Fibroblast of gingiva (primary cell): ENCODE data around the gene POLRMT.

Experiments
- DNase-seq: peaks from one replicate; pipeline ENCODE4 v3.0.0-alpha.2; 2011; ENCODE audit warnings: low read depth

Gene POLRMT

DNA sequence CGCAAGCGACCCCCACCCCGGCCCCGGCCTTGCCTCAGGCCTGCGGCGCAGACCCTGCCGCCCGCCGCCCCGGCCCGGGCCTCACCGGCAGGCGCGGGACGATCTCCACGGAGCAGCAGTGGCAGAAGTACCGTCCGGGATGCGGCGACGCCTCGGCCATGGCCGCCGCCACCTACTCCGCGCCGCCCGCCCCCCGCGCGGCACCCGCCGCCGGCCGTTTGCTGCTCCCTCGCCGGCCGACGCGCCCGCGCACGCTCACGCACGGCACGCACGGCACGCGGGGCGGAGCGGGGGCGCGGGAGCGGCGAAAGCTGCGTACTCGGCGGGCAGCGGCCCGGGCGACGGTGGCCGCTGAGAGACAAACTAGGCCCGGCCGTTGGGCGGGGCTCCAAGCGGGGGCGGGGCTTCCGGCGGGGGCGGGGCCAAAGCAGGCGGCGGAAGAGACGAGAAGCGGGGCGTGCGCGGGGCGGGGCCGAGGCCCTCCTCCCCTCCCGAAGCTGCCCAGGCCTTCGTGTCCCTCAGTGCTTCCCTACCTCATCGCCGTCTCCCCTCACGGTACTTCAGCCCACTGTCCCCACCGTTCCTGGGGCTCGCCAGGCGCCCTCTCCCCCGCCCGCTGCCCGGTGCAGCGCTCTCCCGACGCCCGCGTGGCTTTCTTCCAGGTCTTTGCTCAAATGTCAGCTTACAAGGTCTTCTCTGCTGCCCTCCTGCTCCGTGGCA is 29.8 kb upstream of the POLRMT start, which contains the start of gene RNF126:
Gene RNF126, minus strand, starts transcription at position 253 of the 720 bp plus-strand sequence. Its CDS starts 93 bp downstream, at position 160.
- DNase-seq = peak; percentile 92

DNA sequence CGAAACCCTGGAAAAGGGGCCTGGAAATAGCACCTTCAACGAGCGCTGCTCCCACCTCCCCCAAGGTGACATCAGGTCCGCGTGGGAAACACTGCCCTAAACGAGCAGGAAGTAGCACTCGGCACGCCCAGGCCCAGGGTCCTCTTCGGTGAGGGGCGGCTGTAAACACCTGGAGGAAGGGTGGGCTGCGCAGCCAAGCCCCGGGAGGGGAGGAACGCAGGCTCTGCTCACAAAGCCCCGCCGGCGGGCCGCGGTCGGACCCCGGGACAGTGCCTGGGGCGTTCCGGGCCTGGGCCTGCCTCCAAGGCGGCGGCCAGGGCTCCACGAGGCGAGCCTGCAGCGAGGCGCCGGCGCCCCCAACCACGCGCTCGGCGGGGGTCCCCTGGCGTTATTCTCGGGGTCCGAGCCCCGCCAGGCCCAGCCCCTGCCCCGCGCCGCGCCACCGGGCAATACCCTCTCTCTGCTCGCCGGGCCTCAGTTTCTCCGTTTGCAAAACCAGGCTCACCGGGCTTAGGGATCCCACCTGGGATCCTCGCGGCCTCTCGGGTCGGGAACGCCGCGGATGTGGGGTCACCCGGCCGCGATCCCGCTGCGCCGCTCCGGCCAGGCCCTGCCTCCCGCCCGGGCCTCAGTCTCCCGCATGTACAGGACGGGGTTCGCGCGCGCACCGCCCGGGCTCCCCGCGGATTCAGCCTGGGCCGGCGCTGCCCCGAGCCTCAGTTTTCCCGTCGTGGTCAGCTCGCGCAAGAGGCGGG is 29.0 kb upstream of the POLRMT start:
- DNase-seq = no peak

DNA sequence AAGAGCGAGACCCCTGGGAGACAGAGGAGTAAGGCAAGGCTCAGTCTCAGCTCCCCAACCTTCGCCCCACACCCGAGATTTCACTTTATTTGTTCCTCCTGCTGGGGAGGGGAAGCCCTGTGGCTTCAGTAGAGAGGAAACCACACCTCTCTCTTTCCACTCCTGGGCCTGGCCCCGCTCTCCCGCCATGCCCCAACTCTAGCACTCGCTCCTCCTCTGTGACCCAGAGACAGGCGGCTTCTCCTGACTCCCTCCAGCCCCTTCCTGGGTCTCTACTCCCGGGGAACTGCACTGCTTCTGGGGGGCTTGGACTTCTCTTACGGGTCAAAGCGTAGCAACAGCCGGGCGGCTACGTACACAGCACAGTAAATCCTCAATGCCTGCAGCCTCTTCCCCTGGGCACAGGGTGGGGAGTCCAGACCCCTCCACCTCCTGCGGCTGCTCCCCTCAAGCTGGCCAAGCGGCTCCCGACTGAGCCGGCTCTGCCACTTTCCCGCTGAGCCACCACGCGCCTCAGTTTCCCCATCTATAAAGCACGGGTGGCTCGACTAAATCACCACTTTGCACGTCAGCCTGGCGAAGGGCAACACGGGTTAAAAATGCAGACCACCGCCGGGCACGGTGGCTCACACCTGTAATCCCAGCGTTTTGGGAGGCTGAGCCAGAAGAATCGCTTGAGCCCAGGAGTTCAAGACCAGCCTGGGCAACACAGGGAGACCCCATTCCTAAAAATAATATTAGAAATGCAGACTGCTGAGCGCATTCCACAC is 28.3 kb upstream of the POLRMT start:
- DNase-seq = no peak

DNA sequence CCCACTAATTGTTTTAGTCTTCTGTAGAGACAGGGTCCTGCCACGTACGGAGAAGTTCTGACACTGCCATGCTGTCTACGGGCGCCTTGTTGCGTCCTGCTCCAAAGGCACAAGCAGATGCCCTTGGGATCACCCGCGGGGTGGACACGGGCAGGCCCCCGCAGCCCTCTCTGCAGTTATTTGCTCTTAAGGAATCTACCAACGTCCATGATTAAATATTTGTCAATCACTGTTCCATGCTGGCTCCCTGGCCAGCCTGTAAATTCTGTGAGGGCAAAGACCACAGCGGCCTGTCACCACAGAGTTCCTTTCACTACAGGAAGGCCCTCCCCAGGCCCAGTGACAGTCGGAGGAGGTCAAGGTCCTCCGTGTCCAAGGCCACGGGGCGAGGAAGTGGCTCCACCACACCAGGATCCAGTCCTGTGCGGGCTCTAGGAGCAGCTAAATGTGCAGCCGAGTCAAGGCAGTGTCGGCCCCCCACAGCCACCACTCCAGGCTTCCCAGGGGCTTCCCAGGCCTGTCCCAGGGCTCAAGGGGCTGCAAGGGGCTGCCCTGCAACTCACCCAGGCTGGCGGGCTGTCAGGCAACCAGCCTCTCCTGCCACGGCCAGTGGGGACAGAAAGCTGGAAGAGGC is 27.6 kb upstream of the POLRMT start:
- no peak for DNase-seq

DNA sequence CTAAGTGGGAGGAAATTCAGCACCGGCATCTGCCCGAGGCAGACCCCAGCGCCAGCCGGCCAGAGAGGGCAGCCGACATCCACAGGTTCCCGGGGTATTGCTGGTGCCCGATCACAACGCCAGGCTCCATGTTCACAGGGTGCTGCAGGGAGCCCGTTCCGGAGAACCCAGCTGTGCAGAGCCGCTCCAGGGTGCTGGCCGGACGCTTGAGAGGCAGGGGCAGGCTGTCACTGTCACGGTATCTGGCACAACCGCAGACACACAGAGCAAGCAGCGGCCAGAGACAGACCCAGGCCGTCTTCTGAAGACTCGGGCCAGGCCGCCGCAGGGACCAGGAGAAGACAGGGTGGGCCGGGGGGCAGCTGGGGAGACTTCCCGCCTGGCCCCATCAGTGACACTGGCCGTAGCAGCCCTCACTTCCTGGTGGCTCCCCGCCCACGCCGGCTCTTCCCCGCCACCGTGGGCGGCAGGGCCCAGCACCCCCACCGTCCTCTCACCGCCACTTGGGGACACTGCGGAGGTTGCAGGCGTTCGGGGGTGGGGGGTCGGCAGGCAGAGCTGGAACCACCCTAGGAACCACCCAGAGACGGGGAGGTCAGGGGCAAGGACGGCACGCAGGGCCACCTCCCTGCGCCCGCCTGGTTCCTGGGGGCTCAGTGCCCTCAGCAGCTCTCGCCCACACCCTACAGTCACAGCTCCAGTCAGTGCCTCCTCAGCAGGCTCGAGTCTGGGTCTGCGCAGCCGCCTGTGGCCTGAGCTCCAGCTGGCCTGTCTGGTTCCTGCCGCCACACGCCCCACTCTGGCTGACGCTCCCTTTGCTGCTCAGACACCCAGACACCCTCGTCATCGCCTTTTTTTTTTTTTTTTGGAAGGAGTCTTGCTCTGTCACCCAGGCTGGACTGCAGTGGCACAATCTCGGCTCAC is 25.8 kb upstream of the POLRMT start:
- DNase-seq = no peak

DNA sequence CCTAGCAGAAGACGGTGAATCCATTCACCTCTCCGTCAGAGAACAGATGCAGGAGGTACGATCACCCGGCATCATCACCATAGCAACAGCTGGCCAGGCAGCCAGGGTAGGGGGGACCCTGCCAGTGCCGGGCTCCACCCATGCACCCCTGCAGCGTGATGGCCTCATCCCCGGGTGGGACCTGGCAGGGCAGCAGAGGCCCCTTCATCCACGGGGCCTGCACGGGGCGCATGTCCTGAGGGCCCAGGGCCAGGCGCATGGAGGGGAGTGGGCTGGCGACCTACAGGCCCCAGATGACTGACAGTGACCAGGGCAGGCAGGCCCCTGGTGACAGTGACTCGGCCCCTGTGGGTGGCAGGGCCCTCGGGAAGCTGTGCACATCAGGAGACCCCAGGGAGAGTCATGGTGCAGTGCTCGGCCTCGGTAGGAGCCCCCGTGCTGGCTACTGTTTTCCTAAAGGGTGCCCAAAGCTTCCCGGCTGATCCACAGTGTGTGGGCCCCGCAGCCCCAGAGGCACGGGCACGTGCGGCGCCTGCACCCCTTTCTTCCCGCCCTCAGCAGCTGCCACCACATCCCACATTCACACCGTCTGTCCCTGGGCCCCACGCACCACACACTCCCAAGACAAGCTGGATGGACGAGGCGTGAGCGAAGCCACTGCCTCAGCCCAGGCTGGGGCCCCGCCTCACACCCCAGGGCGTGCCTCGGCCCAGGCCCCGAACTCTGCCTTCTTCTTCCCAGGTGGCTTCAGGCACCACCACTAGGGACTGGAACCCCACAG is 24.9 kb upstream of the POLRMT start:
- DNase-seq = no peak

DNA sequence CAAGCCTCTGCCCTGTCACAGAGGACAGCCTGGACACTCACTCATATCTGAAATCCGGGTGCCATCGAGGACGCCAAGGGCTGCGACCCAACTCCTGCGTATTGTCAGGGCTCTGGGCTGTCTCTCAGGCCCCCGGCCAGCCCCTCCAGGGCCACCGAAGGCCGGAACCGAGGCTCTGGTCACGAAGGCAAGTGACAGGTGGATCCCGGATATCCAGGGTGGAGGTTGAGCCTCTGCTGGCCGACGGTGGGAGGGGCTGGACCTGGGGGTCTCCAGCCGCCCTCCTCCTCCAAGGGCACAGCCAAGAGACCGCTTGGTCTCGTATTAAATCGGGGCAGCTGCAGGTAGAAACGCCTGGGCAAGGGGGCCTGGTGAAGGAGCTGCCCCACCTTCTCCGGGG is 24.3 kb upstream of the POLRMT start:
- DNase-seq = no peak

DNA sequence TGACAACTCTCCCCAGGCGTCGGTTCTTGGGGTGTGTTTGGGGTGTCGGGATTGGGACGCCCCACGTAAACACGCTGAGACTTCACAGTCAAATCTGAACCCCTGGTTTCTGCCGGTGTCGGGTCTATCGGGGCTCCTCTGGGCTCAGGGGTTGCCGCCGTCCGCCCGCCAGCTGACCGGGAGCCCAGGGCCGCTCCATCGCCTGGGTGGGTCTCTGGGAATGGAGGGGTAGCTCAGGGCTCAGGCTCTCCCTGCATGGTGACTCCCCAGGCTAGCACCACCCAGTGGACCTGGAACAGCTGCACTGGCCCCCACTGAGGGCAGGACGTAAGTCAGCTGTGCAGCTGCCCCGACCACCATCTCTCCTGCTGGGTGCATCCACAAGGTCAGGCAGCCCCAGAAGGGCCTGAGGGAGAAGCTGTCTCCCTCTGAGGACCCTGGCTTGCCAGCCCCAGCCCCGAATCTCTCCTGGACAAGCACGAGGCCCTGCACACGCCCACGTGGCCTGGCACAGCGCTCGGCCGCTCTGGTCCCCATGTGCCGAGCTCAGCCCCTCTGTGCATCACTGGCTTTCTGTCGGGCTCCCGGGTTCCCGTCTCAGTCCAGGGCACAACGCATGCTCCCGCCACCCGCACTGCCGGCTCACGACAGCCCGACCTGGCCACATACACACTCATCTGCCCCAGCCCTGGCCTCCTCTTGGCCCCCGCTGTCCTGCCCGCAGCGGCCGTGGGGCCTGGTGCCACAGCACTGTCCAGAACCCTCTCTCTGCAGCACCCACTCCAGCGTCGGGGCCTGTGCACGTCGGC is 23.6 kb upstream of the POLRMT start:
- DNase-seq = no peak

DNA sequence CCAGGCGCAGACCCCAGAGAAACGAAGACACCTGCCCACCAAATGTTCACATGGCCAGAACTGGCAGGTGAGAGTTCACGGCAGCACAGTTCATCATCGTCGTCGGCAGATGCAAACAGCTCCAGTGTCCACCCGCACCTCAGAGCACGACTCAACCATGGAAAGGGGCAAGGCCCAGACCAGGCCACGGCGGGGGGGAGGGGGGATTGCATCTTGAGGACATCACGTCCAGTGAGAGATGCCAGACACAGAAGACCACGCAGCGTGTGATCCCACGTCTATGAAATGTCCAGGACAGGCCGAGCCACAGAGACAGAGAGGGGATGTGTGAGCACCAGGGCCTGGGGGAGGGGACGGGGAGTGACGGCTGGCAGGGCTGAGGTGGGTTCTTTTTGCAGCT is 22.4 kb upstream of the POLRMT start:
- DNase-seq = no peak

DNA sequence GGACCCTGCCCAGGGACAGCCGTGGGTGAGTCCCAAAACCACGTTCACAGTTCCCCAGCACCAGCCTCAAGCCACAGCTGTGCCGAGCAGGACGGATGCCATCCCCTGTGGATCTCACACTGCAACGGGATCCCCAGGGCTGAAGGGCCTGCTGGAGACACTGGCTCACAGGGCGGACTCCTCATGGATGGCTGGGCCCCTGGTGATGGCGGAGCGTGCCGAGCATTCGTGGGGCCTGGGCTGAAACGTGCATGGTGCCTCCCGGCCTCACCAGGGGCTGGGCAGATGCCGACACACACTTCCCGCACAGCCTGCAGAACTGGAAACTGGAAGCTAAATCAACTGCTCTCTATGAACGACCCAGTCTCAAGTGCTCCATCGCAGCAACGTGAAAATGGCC is 20.1 kb upstream of the POLRMT start:
- no peak for DNase-seq

DNA sequence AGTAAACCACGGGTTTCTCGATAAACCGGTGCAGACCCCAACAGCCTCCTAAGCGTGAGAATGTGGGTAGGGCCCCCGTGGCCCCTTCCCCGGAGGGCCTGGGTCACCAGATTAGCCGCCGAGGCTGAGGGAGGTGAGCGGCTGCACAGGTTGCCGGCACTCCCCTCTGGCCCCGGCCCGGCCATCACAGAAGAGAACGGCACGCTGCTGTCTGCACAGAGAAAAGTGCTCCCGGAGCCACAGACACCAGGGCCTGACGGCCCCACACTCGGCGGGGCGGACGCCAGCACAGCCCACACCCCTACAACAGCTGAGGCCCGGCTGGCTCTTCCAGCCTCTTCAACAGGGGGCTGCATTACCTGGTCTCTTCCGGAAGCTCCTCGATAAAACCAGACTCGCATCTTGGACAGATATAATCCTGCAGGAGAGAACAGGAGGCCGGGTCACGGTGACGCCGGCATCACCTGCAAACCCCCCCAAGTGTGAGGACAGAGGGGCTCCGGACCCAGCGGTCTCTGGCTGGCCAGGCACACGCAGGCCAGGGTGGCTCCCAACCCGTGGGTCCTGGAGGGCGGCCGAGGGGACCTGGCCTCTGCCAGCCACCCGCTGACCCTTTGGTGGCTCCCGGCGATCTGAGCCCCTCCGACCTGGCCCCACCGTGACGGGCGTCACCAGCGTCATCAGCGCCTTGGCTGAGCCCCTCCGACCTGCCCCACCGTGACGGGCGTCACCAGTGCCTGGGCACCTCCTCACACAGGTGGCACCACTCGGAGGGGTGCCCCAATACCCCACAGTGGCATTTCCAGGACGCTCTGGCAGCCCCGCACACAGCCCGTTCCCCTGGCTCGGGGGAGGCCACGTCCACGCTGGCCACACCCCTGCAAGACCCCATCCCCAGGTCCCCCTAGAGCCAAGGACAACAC is 19.4 kb upstream of the POLRMT start:
- no peak for DNase-seq

DNA sequence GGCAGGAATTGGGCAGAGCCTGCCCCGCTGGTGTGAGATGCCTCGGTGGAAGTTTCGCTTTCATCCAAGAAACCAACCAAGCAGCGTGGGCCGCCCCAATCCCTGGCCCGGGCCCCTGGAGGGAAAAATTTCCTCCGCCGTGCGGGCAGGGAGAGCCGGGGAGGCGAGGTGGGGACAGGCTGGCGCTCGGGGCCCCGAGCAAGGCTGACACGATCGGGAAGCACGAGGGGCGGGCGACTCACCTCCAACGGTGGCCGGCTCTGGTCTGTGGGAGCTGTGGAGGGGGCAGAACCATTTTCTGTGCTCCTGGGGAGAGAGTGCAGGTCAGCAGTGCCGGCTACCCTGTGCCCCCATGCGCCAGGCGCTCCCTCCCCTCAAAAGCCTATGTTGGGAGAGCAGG is 18.7 kb upstream of the POLRMT start:
- no peak for DNase-seq

DNA sequence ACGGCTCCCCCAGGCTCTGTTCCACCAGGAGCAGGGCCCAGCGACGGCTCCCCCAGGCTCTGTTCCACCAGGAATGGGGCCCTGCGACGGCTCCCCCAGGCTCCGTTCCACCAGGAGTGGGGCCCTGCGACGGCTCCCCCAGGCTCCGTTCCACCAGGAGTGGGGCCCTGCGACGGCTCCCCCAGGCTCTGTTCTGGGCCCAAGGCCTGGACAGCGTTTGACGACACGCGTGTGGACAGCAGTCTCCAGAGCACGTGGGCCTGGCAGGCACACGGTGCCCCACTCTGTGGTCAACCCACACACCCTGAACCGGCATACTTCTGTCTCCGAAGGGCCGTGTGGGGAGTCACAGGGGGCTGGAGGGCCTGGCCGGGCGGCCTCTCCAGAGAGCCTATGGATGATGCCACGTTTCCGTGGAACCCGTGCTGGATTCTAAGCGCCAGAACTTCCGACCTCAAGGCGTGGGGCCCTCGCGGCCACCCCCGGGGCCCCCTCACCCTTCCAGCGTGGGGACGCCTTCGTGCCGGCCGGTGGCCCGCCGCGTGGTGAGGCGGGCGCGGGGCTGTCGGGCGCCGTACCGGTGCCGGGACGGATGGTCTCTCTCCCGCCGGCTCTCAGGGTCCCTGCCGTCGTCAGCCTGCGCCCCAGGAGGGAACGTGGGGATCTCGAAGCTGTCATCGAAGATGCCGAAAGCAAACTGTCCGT is 17.9 kb upstream of the POLRMT start:
- DNase-seq = no peak

DNA sequence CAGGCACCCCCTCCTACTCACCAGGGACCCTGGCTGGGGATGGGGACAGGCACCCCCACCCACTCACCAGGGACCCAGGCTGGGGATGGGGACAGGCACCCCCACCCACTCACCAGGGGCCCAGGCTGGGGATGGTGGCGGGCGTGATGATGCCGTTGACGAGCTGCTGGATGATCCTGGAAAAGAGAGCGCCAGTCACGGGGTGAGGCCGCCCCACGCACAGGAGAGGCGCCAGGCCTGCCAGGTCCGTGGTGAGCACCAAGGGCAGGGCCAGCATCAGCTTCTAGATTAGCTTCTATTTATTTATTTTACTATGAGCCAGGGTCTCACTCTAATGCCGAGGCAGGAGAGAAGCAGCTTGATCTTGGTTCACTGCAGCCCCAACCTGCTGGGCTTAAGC is 16.8 kb upstream of the POLRMT start:
- DNase-seq = no peak

DNA sequence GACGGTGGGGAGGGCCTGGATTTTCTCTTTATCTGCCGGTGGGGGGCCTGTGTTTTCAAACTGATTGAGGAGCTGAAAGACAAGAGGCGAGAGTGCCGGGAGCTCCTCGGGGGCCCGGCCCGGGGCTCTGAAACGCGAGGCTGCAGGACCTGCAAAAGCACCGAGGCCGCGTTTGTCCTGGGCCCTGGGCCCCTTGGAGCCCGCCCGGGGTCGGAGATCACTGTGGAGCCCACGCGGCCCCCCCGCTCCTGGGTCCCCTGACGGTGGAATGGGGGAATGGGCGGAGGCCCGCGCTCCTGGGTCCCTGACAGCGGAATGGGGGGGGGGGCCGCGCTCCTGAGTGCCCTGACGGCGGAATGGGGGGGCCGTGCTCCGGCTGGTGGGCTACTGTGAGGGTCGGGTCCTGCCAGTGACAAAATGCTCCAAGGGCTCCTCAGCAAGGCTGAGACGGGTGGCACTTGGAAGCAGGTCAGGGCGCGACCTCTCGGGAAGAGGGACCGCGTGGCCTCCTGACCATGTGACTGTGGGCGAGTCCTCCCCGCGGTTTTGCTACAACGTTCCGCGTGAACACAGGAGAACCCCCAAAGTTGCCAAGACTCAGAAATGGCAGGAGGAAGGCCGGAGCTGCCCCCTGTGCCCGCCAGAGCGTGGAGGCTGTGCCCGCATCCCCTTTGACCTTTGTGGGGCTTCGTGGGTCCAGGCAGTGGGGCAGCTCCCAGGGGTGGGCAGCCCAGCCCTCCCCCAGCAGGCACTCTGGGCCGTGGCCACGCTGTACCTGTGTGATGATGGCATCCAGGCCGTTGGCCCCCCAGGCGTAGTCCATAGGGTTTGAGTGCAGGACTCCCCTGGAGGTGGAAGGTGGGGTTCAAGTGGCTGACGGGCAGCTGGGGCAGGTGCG is 15.8 kb upstream of the POLRMT start:
- no peak for DNase-seq

DNA sequence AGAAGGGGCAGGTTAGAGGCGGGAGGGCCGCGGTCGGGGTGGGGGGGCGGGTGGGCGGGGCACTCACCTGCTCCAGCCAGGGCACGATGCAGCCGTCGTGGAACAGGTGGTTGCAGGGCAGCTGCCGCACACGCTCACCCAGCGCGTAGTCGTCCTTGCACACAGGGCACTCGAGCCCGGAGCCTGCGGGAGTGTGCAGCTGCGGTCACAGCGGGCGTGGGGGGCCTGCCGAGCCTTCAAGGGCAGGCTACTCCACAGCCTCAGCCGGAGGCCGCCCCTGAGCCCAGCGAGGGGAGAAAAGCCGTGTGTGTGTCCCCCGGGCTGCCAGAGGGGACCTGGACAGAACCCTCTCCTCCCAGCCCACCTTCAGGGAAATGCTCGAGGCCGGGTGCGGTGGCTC is 15.0 kb upstream of the POLRMT start:
- no peak for DNase-seq
